Thoracic aorta (tissue), 2 donors: ENCODE results near the gene GOLIM4. TPM values are rescaled to one million over a fixed set of nuclear protein-coding genes. Genes with fewer than 3 reads are reported as not detected.

ENCODE experiments used
- ATAC-seq: fragments of 150-250 bp; one replicate; pipeline ENCODE4 v1.8.0; 2017; ENCODE audit warnings: low read depth; ENCODE audit not compliant: insufficient number of reproducible peaks, low FRiP score
- DNase-seq: peaks from one replicate; pipeline ENCODE4 v3.0.0-alpha.2; 2020; ENCODE audit warnings: low spot score
- H3K27ac ChIP-seq, 2 donors: fragments of 200-600 bp; sonication (generic); 1 replicate in 1 of 2; 2 replicates in 1 of 2; pipeline ENCODE4 v1.5.1; 2016; ENCODE audit warnings: mild to moderate bottlenecking in 2 of 2, moderate library complexity in 2 of 2
- H3K27me3 ChIP-seq: fragments of 200-600 bp; sonication (generic); replicated peaks from 2 replicates; pipeline ENCODE4 v1.6.0; 2016; ENCODE audit warnings: mild to moderate bottlenecking; ENCODE audit not compliant: insufficient read depth
- H3K36me3 ChIP-seq: fragments of 200-600 bp; sonication (generic); one replicate; pipeline ENCODE4 v1.5.1; 2016
- H3K4me1 ChIP-seq, 2 donors: fragments of 200-600 bp; sonication (generic); 1 replicate in 1 of 2; 2 replicates in 1 of 2; pipeline versions ENCODE4 v1.5.1 to v1.6.0; 2016; ENCODE audit warnings: low read depth in 2 of 2, mild to moderate bottlenecking in 1 of 2; ENCODE audit not compliant: control insufficient read depth in 1 of 2
- H3K4me3 ChIP-seq: fragments of 200-600 bp; sonication (generic); 2 replicates; pipeline ENCODE4 v1.5.1; 2016; ENCODE audit warnings: mild to moderate bottlenecking
- H3K9me3 ChIP-seq: fragments of 200-600 bp; sonication (generic); 2 replicates; pipeline ENCODE4 v1.5.1; 2016
- total RNA-seq, 2 donors: library from RNA; depleted of rRNA; stranded (reverse); fragments of >200 nt; gene quantifications; one replicate each; pipeline versions ENCODE4 v1.1.0 to v1.2.3, GENCODE V29; 2016
- TF ChIP-seq, protein P1 (sequence below): fragments of 200-600 bp; sonication (generic); IDR thresholded peaks from one replicate; pipeline ENCODE4 v1.5.1; 2019; ENCODE audit warnings: antibody characterized with exemption

GOLIM4 gene
- total RNA-seq, 2 donors from 2014 or later: 43.1 to 49.5 TPM

- H3K27me3 ChIP-seq: no peaks in the 10 kb centered on the region
- no peaks in the 10 kb centered on the region for H3K36me3 ChIP-seq
- H3K4me3 ChIP-seq: no peak overlapping the region
- H3K27ac ChIP-seq: no peak overlapping the region
- H3K4me1 ChIP-seq: no peaks in the 10 kb centered on the region
- ATAC-seq (no peak), DNase-seq (no peak)
- H3K9me3 ChIP-seq: no peaks in the 10 kb centered on the region
- TF ChIP-seq, protein P1, sequence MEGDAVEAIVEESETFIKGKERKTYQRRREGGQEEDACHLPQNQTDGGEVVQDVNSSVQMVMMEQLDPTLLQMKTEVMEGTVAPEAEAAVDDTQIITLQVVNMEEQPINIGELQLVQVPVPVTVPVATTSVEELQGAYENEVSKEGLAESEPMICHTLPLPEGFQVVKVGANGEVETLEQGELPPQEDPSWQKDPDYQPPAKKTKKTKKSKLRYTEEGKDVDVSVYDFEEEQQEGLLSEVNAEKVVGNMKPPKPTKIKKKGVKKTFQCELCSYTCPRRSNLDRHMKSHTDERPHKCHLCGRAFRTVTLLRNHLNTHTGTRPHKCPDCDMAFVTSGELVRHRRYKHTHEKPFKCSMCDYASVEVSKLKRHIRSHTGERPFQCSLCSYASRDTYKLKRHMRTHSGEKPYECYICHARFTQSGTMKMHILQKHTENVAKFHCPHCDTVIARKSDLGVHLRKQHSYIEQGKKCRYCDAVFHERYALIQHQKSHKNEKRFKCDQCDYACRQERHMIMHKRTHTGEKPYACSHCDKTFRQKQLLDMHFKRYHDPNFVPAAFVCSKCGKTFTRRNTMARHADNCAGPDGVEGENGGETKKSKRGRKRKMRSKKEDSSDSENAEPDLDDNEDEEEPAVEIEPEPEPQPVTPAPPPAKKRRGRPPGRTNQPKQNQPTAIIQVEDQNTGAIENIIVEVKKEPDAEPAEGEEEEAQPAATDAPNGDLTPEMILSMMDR: no peak
These were observed 94.5 kb downstream of the GOLIM4 start for GRCh38 chr3:168001244-168001643.

- Histone ChIP-seq H3K27me3 (no peaks in the 10 kb centered on the region), H3K36me3 (no peaks in the 10 kb centered on the region), H3K4me1 (no peaks in the 10 kb centered on the region), H3K9me3 (no peaks in the 10 kb centered on the region), H3K27ac (no peak overlapping the region), H3K4me3 (no peak overlapping the region)
- TF ChIP-seq, protein P1: no peak
- DNase-seq: no peak
- ATAC-seq: no peak
These were observed 97.5 kb downstream of the GOLIM4 start for GRCh38 chr3:167998253-167998652.

- no peaks in the 10 kb centered on the region for H3K4me1 ChIP-seq
- no peak overlapping the region for H3K27ac ChIP-seq
- ATAC-seq (no peak), DNase-seq (no peak)
- TF ChIP-seq, protein P1: no peak
- no peaks in the 10 kb centered on the region for H3K27me3 ChIP-seq
- H3K9me3 ChIP-seq: no peaks in the 10 kb centered on the region
- H3K4me3 ChIP-seq: no peak overlapping the region
- H3K36me3 ChIP-seq: no peaks in the 10 kb centered on the region
These were observed 99.2 kb downstream of the GOLIM4 start for GRCh38 chr3:167996514-167996913.

GRCh38 chr3:167992381-167992780 is 103.3 kb downstream of the GOLIM4 start:
- H3K36me3 ChIP-seq: no peaks in the 10 kb centered on the region
- H3K27me3 ChIP-seq: no peaks in the 10 kb centered on the region
- H3K4me1 ChIP-seq: peaks cover 0 to 7% of the 10 kb centered on the region in 2 donors
- TF ChIP-seq, protein P1: no peak
- no peak overlapping the region for H3K4me3 ChIP-seq
- DNase-seq: no peak
- no peak overlapping the region for H3K27ac ChIP-seq
- no peaks in the 10 kb centered on the region for H3K9me3 ChIP-seq
- ATAC-seq: no peak

DNA sequence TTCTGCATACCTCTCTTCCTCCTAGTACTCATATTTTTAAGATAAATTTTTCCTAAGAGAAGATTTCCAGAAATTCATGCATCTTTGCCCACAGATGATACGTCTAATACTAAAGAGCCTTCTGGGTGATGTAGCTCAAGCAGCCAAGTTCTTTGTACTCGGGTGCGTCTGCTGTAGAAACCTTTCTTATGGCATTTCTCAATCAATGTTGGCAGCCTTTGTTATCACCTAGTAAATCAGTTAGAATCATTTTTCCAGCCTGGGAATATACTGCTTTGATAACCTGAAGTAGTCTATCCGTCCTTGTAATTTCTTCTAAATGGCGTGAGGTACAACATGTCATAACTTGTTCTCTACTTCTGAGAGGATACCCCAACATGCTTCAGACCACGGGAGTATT is 104.5 kb downstream of the GOLIM4 start:
- H3K4me1 ChIP-seq: peaks cover 0 to 7% of the 10 kb centered on the region in 2 donors
- no peaks in the 10 kb centered on the region for H3K36me3 ChIP-seq
- no peaks in the 10 kb centered on the region for H3K9me3 ChIP-seq
- ATAC-seq (no peak), DNase-seq (no peak)
- no peaks in the 10 kb centered on the region for H3K27me3 ChIP-seq
- no peak overlapping the region for H3K27ac ChIP-seq
- H3K4me3 ChIP-seq: no peak overlapping the region
- TF ChIP-seq, protein P1: no peak
